Activated T-cell treated with anti-CD3 and anti-CD28 coated beads for 4 hours (primary cell): ENCODE measurements around the gene ALDH1A2.
"Not testable (repeated sequence)": the region's sequence is repeated elsewhere in the genome, so short reads cannot be mapped to it uniquely, and the experiment has no call there.

Experiments used
- DNase-seq: peaks from one replicate; pipeline ENCODE4 v3.0.0-alpha.2; 2020

The ALDH1A2 gene

GRCh38 chr15:58039079-58040035 lies 26.2 kb downstream of the ALDH1A2 start:
- no peak for DNase-seq

- no peak for DNase-seq
Measured at GRCh38 chr15:58038426-58039078, 27.0 kb downstream of the ALDH1A2 start.

GRCh38 chr15:58037723-58038301 lies 27.7 kb downstream of the ALDH1A2 start:
- DNase-seq = no peak

GRCh38 chr15:58036579-58036978 lies 28.9 kb downstream of the ALDH1A2 start:
- no peak for DNase-seq

GRCh38 chr15:58028392-58028791 lies 37.1 kb downstream of the ALDH1A2 start:
- DNase-seq = not testable (repeated sequence)

- no peak for DNase-seq
Measured at GRCh38 chr15:58026552-58026951, 39.0 kb downstream of the ALDH1A2 start.

GRCh38 chr15:58026051-58026450 lies 39.5 kb downstream of the ALDH1A2 start:
- DNase-seq = no peak

- no peak for DNase-seq
Measured at GRCh38 chr15:58021332-58022230, 43.9 kb downstream of the ALDH1A2 start.

- DNase-seq = no peak
Measured at GRCh38 chr15:58019503-58020376, 45.8 kb downstream of the ALDH1A2 start.

- no peak for DNase-seq
Measured at GRCh38 chr15:58017869-58018268, 47.6 kb downstream of the ALDH1A2 start.

- no peak for DNase-seq
Measured at GRCh38 chr15:58016581-58017175, 48.8 kb downstream of the ALDH1A2 start.

GRCh38 chr15:58015565-58015964 lies 49.9 kb downstream of the ALDH1A2 start:
- no peak for DNase-seq

- no peak for DNase-seq
Measured at GRCh38 chr15:58014470-58014869, 51.0 kb downstream of the ALDH1A2 start.

GRCh38 chr15:58014040-58014439 lies 51.5 kb downstream of the ALDH1A2 start:
- no peak for DNase-seq

- no peak for DNase-seq
Measured at GRCh38 chr15:58010983-58011382, 54.5 kb downstream of the ALDH1A2 start.

GRCh38 chr15:58003810-58004209 lies 61.7 kb downstream of the ALDH1A2 start:
- no peak for DNase-seq

GRCh38 chr15:58002338-58003126 lies 63.0 kb downstream of the ALDH1A2 start:
- no peak for DNase-seq

GRCh38 chr15:57999699-58000098 lies 65.8 kb downstream of the ALDH1A2 start:
- DNase-seq = not testable (repeated sequence)

GRCh38 chr15:57996561-57996960 lies 69.0 kb downstream of the ALDH1A2 start:
- DNase-seq = no peak
